Stimulated activated CD4-positive, alpha-beta T cell treated with anti-CD3 and anti-CD28 coated beads, Interleukin-1b, Interleukin-23, amount 100 ng/mL, for 4 hours (primary cell): Measurements from ENCODE around the gene GLIPR2.

Experiments
- DNase-seq, 2 donors: peaks; one replicate each; pipeline ENCODE4 v3.0.0-alpha.2; 2020; ENCODE audit warnings: low read depth in 2 of 2

Gene GLIPR2

GRCh38 chr9:36192196-36192595 lies 55.7 kb downstream of the GLIPR2 start:
- DNase-seq: no peak

DNA sequence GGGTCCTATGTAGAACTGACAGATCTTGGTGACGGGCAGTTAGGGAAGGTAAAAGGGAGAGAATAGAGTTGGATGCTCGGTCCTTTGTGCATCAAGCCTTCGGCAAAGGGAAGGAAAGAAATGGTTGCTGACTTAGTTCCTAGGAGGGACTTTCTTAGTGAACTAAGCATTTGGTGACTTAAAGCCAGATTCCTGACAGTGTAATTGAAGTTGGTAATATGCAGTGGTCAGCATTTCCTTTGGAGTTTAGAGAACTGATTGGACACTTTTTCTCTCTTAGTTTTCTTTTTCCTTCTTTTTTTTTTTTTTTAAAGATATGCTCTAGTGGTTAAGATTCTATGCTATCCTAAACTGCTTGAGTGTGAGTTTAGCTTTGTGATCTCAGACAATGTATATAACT lies 56.5 kb downstream of the GLIPR2 start:
- no peak for DNase-seq

DNA sequence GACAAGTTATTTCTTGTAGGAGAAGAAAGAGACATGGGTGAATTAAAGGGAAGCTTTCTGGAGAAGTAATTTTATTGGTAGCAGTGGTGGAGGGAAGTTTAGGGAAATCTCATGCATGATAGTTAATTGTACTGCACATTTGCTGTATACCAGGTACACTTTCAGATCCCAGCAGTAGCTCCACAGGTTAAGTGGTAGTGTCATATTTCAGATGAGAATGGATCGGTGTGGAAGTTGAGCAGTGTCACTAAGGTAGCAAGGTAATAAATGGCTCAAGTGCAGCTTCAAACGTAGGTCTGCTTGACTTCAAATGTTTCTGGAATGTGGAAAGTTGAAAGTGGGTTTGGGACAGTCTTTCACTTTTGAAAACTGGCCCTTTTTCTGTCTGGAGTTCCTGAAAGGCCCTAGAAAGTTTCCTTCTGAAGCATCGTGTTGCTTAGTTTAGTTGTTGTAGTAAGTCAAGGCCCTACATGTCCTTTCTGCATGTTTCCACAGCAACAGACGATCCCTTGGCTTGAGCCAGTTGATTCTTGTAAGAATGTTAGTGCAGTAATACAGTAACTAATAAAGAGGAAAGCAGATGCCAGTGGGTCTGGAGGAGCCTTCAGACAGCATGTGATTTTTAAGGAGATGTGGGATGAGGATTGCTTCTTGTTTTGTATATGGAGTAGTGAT lies 57.9 kb downstream of the GLIPR2 start:
- no peak for DNase-seq

GRCh38 chr9:36204906-36205547 lies 68.5 kb downstream of the GLIPR2 start:
- no peak for DNase-seq

DNA sequence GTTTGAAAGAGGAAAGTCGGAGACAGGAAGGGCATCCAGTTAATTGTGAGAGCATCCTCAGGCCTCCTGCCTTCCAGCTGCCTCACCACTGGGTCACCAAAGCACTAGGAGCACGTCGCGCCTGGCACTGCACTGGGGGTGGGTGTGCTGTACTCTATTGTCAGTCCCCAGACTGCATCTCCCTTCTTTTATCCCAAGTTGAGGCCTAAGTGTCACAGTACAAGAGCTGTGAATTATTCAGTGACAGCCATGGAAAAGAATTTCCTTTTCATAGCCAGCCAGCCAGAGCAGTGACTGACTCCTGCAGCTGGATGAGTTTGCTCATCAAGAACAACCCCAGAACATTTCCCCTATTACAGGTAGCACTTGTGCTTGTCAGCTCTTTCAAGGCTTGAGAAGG lies 70.5 kb downstream of the GLIPR2 start:
- DNase-seq: no peak

GRCh38 chr9:36207546-36208012 lies 71.0 kb downstream of the GLIPR2 start:
- DNase-seq: no peak

- DNase-seq: no peak
Observed at GRCh38 chr9:36208521-36209253, 72.2 kb downstream of the GLIPR2 start.

- no peak for DNase-seq
Observed at GRCh38 chr9:36210722-36211121, 74.2 kb downstream of the GLIPR2 start.

GRCh38 chr9:36211510-36211909 lies 75.0 kb downstream of the GLIPR2 start:
- no peak for DNase-seq

GRCh38 chr9:36213387-36213786 lies 76.9 kb downstream of the GLIPR2 start:
- DNase-seq: no peak
